Measurements from ENCODE around the gene KRTAP5-11. TPM values are rescaled to one million over a fixed set of nuclear protein-coding genes. Genes with fewer than 3 reads are reported as not detected.
"Not testable (repeated sequence)": the region's sequence is repeated elsewhere in the genome, so short reads cannot be mapped to it uniquely, and the experiment has no call there.

Gene KRTAP5-11
- total RNA-seq: not detected

GRCh38 chr11:71582309-71582895, at the start of gene KRTAP5-11:
Gene KRTAP5-11, minus strand, starts transcription at chr11:71582875. Its CDS starts 38 bp downstream, at chr11:71582837.
- intact Hi-C loops (cut with DNase I): no loop called here
- Histone ChIP-seq H3K27ac (no peak within 1 kb of the TSS), H3K36me3 (no peaks in the 10 kb centered on the region), H3K4me3 (no peak within 1 kb of the TSS), H3K4me1 (no peaks in the 10 kb centered on the region), H3K9me3 (no peaks in the 10 kb centered on the region), H3K27me3 (no peaks in the 10 kb centered on the region)
- DNase-seq (ENCODE audit: extremely low spot score in 2 of 2): no peak
- no peak for TF ChIP-seq CTCF (IDR thresholded peaks at IDR 0.05)
- no peak for TF ChIP-seq POLR2A (IDR thresholded peaks at IDR 0.05)
- TF ChIP-seq POLR2AphosphoS5 (IDR thresholded peaks at IDR 0.05; ENCODE audit: insufficient read depth in 1 of 2, low read depth in 1 of 2): no peak

GRCh38 chr11:71631551-71631950, 48.9 kb upstream of the KRTAP5-11 start:
- H3K4me3 ChIP-seq; H3K27me3 ChIP-seq; H3K9me3 ChIP-seq; intact Hi-C loops (cut with DNase I); H3K27ac ChIP-seq; H3K36me3 ChIP-seq; DNase-seq (ENCODE audit: extremely low spot score in 2 of 2); H3K4me1 ChIP-seq: not testable (repeated sequence)

GRCh38 chr11:71630071-71630470, 47.4 kb upstream of the KRTAP5-11 start:
- H3K4me1 ChIP-seq; H3K9me3 ChIP-seq; DNase-seq (ENCODE audit: extremely low spot score in 2 of 2); intact Hi-C loops (cut with DNase I); H3K36me3 ChIP-seq; H3K27ac ChIP-seq; H3K27me3 ChIP-seq; H3K4me3 ChIP-seq: not testable (repeated sequence)

GRCh38 chr11:71628943-71629342, 46.3 kb upstream of the KRTAP5-11 start:
- H3K9me3 ChIP-seq; DNase-seq (ENCODE audit: extremely low spot score in 2 of 2); H3K4me1 ChIP-seq; H3K27ac ChIP-seq; H3K27me3 ChIP-seq; H3K4me3 ChIP-seq; intact Hi-C loops (cut with DNase I); H3K36me3 ChIP-seq: not testable (repeated sequence)

- H3K4me3 ChIP-seq; H3K27me3 ChIP-seq; intact Hi-C loops (cut with DNase I); H3K36me3 ChIP-seq; H3K27ac ChIP-seq; DNase-seq (ENCODE audit: extremely low spot score in 2 of 2); H3K9me3 ChIP-seq; H3K4me1 ChIP-seq: not testable (repeated sequence)
Observed at GRCh38 chr11:71623226-71623625, 40.6 kb upstream of the KRTAP5-11 start.

GRCh38 chr11:71622561-71622960, 39.9 kb upstream of the KRTAP5-11 start:
- intact Hi-C loops (cut with DNase I); DNase-seq (ENCODE audit: extremely low spot score in 2 of 2); H3K4me3 ChIP-seq; H3K9me3 ChIP-seq; H3K27ac ChIP-seq; H3K27me3 ChIP-seq; H3K4me1 ChIP-seq; H3K36me3 ChIP-seq: not testable (repeated sequence)

- H3K36me3 ChIP-seq; intact Hi-C loops (cut with DNase I); H3K4me3 ChIP-seq; H3K9me3 ChIP-seq; DNase-seq (ENCODE audit: extremely low spot score in 2 of 2); H3K4me1 ChIP-seq; H3K27me3 ChIP-seq; H3K27ac ChIP-seq: not testable (repeated sequence)
Observed at GRCh38 chr11:71615003-71615402, 32.3 kb upstream of the KRTAP5-11 start.

GRCh38 chr11:71614366-71614917, 31.8 kb upstream of the KRTAP5-11 start:
- intact Hi-C loops (cut with DNase I); H3K27me3 ChIP-seq; H3K9me3 ChIP-seq; H3K4me3 ChIP-seq; DNase-seq (ENCODE audit: extremely low spot score in 2 of 2); H3K4me1 ChIP-seq; H3K36me3 ChIP-seq; H3K27ac ChIP-seq: not testable (repeated sequence)

GRCh38 chr11:71613931-71614330, 31.3 kb upstream of the KRTAP5-11 start:
- H3K27ac ChIP-seq; H3K36me3 ChIP-seq; H3K27me3 ChIP-seq; H3K4me3 ChIP-seq; H3K9me3 ChIP-seq; DNase-seq (ENCODE audit: extremely low spot score in 2 of 2); intact Hi-C loops (cut with DNase I); H3K4me1 ChIP-seq: not testable (repeated sequence)

- H3K27me3 ChIP-seq; DNase-seq (ENCODE audit: extremely low spot score in 2 of 2); H3K9me3 ChIP-seq; intact Hi-C loops (cut with DNase I); H3K36me3 ChIP-seq; H3K4me1 ChIP-seq; H3K4me3 ChIP-seq; H3K27ac ChIP-seq: not testable (repeated sequence)
Observed at GRCh38 chr11:71611218-71611910, 28.7 kb upstream of the KRTAP5-11 start.

GRCh38 chr11:71608272-71608671, 25.6 kb upstream of the KRTAP5-11 start:
- H3K4me3 ChIP-seq; H3K9me3 ChIP-seq; H3K4me1 ChIP-seq; DNase-seq (ENCODE audit: extremely low spot score in 2 of 2); H3K27ac ChIP-seq; H3K36me3 ChIP-seq; H3K27me3 ChIP-seq; intact Hi-C loops (cut with DNase I): not testable (repeated sequence)

- not testable (repeated sequence) for H3K27me3 ChIP-seq
Observed at GRCh38 chr11:71607520-71608216, 25.0 kb upstream of the KRTAP5-11 start.

More at GRCh38 chr11:71607520-71608216, 25.0 kb upstream of the KRTAP5-11 start:
- H3K4me1 ChIP-seq; DNase-seq (ENCODE audit: extremely low spot score in 2 of 2); intact Hi-C loops (cut with DNase I); H3K36me3 ChIP-seq; H3K9me3 ChIP-seq; H3K4me3 ChIP-seq; H3K27ac ChIP-seq: not testable (repeated sequence)
